GM18519 (cell line): ENCODE data around the gene MZT2A.
"Not testable (repeated sequence)": the region's sequence is repeated elsewhere in the genome, so short reads cannot be mapped to it uniquely, and the experiment has no call there.

Experiments used
- ATAC-seq: cut with Tn5 transposase; IDR thresholded peaks from one replicate; pipeline ENCODE4 v1.9.1; 2021; ENCODE audit warnings: mild to moderate bottlenecking, moderate library complexity; ENCODE audit not compliant: unreplicated experiment, low FRiP score

The MZT2A gene

GRCh38 chr2:131493199-131493968 is 1.2 kb upstream of the MZT2A start:
- ATAC-seq, result peak; percentile 10

DNA sequence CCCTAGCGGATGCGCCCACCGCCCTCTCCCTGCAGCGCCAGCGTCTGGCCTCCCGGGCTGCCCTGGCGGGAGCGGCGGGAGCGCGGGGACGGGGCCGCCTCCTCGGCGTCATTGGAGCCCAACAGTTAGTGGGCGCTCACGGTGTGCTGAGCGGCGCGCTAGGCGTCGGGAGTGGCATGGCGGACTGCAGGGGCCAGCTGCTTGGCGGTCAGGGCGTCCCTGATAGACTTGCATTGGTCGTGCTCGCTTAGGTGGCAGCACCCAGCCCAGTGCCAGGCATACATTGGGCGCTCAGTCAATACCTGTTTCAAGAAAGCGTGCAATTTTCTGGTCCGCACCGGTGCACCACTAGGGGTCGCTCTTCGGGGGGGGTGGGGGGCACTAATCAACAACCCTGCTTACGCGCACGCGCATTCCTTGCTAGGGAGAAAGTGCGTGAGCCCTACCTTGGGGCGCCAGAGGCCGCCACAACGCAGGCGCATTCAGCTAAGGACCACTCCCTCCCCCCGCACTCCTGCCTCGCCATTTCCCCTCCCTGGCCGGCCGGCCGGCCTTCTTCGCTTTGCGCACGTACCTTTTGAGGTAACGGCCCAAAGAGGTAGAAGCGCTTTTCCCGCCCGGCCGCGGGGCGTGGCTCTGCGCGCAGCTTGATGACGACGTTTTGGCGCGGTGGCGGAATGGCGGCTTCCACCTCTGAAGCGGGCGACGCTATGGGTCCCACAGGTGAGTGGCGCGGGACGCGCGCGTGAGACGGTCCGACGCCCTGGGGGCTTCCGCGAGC is 411 bp upstream of the MZT2A start:
- ATAC-seq, result peak; percentile 59

DNA sequence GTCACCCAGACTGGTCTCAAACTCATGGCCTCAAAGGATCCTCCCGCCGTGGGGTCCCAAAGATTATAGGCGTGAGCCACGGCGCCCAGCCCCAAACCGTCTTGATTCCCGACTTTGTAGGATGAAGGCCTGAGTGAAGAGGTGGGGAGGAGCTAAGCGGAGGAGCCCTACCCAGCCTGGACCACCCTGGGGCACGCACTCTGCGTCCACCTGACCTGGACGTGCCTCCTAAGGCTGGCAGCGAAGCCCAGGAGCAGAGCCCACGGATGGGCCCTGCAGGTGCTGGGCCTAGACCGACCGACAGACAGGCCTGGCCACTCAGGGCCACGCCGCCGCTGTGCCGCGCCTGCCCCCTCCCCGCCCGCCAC is 744 bp downstream of the MZT2A start:
- ATAC-seq, result not testable (repeated sequence)

DNA sequence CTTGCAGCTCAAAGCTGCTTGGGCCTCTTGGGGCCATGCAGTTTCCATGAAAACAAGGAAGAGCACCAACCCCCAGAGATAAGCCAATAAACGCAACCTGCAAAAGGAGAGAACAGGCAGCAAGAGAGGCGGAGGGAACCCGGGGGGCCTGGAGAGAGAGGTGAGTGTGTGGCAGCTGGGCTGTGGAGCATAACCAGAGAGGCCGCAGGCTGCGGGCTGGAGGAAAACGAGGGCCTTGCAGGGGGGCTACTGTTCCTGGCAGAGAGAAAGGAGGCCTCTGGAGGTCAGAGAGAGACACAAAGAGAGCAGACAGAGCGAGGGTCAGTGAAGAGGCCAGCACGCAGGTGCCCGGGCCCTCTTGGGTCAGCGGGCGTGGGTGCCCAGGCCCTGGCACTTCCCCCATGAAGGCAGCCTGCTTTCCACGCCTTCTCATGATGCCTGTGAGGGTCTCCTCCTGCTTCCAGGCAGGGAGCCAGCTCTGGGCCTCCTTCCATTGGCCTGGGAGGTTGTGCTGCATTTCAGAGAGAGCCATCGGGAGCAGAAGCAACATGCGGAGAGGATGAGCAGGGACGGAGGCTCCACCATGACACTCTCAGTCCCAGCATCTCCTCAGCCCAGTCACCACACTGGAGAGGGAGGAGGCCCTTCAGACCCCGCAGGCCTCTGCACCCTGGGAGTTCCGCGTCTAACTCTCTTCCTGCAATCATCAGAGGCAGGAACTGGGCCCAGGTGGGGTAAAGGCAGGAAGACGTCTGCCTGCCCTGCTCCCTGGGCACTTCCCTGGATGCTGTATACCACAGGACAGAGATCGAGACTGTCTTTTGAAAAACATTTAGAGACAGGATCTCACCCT is 1.4 kb downstream of the MZT2A start:
- ATAC-seq, result not testable (repeated sequence)

- ATAC-seq, result no peak
Observed at GRCh38 chr2:131488306-131489205, 3.6 kb downstream of the MZT2A start.

DNA sequence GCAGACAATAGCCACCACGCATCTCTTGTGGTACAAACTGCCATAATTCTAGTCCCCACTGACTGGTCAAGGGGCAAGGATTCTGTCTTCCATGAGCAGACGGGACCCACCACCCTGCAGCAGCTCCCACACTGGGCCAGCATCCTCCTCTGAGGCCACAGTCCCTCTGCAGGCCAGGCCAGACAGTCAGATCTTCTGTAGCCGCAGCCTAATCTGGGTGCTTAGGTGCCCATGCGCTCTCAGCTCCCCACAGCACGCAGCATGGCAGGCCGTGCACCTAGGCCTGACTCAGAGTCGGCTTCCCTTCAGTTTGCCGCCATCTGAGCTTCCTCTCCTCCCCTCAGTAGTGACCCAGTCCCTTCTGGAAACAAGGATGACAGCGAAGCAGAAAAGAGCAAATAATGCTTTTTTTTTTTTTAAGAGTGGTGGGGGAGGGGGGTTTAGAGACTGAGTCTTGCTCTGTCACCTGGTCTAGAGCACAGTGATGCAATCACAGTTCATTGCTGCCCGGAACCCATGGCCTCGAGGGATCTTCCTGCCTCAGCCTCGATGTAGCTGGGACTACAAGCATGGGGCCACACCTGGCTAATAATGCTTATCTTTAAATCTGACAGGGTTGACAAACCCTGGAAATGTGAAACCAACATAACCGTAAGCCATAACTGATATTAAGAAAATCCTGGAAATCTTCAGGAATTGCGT is 5.8 kb downstream of the MZT2A start:
- ATAC-seq, result not testable (repeated sequence)

DNA sequence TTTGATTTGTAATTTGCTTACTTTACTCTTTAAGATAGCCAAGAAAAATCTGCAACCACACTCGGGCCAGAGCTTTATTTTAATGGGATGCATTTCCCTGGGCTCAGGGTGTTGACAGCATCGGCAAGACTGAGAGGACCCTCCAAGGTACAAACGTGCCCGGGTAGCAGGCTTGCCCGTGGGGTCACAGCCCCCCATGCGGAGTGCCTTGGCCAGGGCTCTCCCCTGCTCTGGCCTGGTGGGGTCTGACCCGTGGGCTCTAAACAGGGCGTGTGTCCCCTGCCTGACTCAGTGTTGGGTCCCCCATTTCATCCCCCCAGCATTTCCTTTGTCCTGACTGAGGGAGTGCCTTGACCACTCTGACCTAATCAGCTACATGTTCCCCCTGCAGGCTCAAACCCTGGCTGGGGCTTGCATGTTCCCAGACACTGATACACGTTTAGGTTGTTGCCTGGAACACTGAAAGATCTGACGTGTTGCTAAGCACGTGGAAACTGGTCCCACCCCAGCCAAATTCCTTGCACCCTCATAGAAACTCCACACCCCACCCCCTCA is 7.2 kb downstream of the MZT2A start:
- ATAC-seq, result not testable (repeated sequence)

- ATAC-seq, result not testable (repeated sequence)
Observed at GRCh38 chr2:131483981-131484820, 8.0 kb downstream of the MZT2A start.

GRCh38 chr2:131482506-131483155 is 9.6 kb downstream of the MZT2A start:
- not testable (repeated sequence) for ATAC-seq

- not testable (repeated sequence) for ATAC-seq
Observed at GRCh38 chr2:131480351-131480750, 11.8 kb downstream of the MZT2A start.

- ATAC-seq, result not testable (repeated sequence)
Observed at GRCh38 chr2:131478850-131479461, 13.2 kb downstream of the MZT2A start.

GRCh38 chr2:131478074-131478849 is 13.9 kb downstream of the MZT2A start:
- ATAC-seq, result not testable (repeated sequence)

DNA sequence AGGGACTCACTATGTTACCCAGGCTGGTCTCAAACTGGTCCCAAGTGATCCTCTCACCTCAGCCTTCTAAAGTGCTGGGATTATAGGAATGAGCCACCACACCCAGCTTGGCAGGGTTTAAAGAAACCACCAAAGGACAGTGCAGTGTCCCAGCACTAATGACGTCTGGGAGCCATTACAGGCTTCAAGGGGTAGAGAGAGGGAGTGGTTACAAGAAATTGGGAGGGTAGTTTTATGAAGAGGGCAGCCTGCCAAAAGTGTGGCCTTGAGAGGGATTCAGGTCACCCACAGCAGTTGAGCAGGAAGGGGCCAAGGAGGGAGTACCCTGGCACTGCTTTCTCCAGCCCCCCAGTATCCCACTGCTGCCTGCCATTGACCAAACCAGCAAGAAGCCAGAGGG is 15.0 kb downstream of the MZT2A start:
- ATAC-seq, result not testable (repeated sequence)

- ATAC-seq, result not testable (repeated sequence)
Observed at GRCh38 chr2:131476363-131476762, 15.8 kb downstream of the MZT2A start.

DNA sequence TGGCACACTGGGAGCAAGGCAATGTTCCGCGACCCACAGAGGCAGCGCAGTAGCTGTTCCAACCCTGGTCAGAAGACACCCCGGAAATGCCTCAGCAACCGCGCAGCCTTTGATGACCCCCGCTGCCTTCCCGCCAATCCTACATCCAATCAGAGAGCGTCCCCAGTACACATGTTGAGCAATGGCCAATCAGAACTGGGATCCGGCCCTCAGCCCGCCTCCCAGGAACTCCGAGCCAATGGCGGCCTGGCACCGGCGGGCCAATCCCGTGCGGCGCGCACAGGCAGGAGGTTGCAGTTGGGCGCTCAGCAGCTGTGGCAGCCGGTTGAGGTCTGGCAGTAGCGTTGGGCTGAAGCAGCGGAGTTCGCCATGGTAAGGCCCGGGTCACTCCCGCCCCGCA is 16.4 kb downstream of the MZT2A start, which contains the start of gene TUBA3D:
Gene TUBA3D, plus strand, starts transcription at position 289 of the 400 bp plus-strand sequence. Its CDS starts 81 bp downstream, at position 370.
- no peak for ATAC-seq

DNA sequence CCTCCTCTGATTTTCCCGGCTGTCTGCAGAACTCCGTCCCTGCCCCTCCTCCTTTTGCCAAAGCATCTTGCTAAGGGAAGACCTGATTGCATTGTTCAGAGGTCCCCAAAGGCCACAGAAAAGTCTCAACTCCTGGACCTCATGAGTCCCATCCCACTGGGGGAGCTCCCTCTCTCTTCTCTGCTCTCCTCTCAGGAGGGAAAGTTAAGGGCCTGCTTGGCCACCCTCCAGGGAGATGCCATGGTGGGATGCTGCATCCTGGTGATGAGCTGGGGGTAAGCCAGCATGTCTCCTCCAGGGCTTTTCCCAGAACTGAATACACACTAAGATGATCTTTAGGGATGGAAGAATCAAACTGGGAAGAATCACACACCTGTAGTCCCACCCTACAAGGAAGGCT is 18.9 kb downstream of the MZT2A start:
- ATAC-seq, result not testable (repeated sequence)
